ENCODE results near the gene ASH1L. TPM values are rescaled to one million over a fixed set of nuclear protein-coding genes. Genes with fewer than 3 reads are reported as not detected.

ASH1L gene
- total RNA-seq, 1 donor from 2014 or later, result 44.0 TPM

- Mint-ChIP-seq H3K4me1 (ENCODE audit: low read depth) (peaks cover 49% of the 10 kb centered on the region), H3K9me3 (no peaks in the 10 kb centered on the region), H3K27ac (no peak overlapping the region), H3K4me3 (no peak overlapping the region), H3K36me3 (ENCODE audit: low read depth) (peaks cover 35% of the 10 kb centered on the region), H3K27me3 (ENCODE audit: insufficient read depth) (no peaks in the 10 kb centered on the region)
- intact Hi-C loops (cut with micrococcal nuclease), result no loop called here
- no peak for DNase-seq (ENCODE audit: low spot score)
Observed at GRCh38 chr1:155316922-155317321, 245.7 kb downstream of the ASH1L start.

GRCh38 chr1:155313261-155313660, 249.3 kb downstream of the ASH1L start:
- no peak for DNase-seq (ENCODE audit: low spot score)
- Mint-ChIP-seq H3K4me3 (no peak overlapping the region), H3K27me3 (ENCODE audit: insufficient read depth) (no peaks in the 10 kb centered on the region), H3K9me3 (no peaks in the 10 kb centered on the region), H3K36me3 (ENCODE audit: low read depth) (peaks cover 43% of the 10 kb centered on the region), H3K4me1 (ENCODE audit: low read depth) (peaks cover 41% of the 10 kb centered on the region), H3K27ac (peak overlapping the region; percentile 24)
- intact Hi-C loops (cut with micrococcal nuclease), result no loop called here

GRCh38 chr1:155309423-155310021, 253.1 kb downstream of the ASH1L start:
- Mint-ChIP-seq H3K27ac (peak overlapping the region; percentile 93), H3K36me3 (ENCODE audit: low read depth) (peaks cover 31% of the 10 kb centered on the region), H3K27me3 (ENCODE audit: insufficient read depth) (no peaks in the 10 kb centered on the region), H3K9me3 (no peaks in the 10 kb centered on the region), H3K4me1 (ENCODE audit: low read depth) (peaks cover 38% of the 10 kb centered on the region), H3K4me3 (peak overlapping the region; percentile 92)
- no peak for DNase-seq (ENCODE audit: low spot score)
- intact Hi-C loops (cut with micrococcal nuclease), result loop anchor here (2.0 kb wide), 1 partner anchor 379 kb away; the partner anchor contains the start of genes DAP3 and YY1AP1

GRCh38 chr1:155308493-155309422, 253.8 kb downstream of the ASH1L start, which contains the start of gene FDPS:
FDPS (plus strand) TSS chr1:155308866; CDS start chr1:155309790, 924 bp downstream.
- peaks cover 38% of the 10 kb centered on the region for H3K4me1 Mint-ChIP-seq (ENCODE audit: low read depth)
- no peaks in the 10 kb centered on the region for H3K9me3 Mint-ChIP-seq
- DNase-seq (ENCODE audit: low spot score), result peak; percentile 98
- H3K27me3 Mint-ChIP-seq (ENCODE audit: insufficient read depth), result no peaks in the 10 kb centered on the region
- intact Hi-C loops (cut with micrococcal nuclease), result loop anchor here (1.0 to 2.0 kb wide), 8 partner anchors 15 to 549 kb away; partner anchors contain the start of genes CLK2, DAP3, GON4L and HCN3
- peak within 1 kb of the TSS; percentile 93 for H3K27ac Mint-ChIP-seq
- H3K36me3 Mint-ChIP-seq (ENCODE audit: low read depth), result peaks cover 29% of the 10 kb centered on the region
- peak within 1 kb of the TSS; percentile 92 for H3K4me3 Mint-ChIP-seq

GRCh38 chr1:155307247-155307740, 255.3 kb downstream of the ASH1L start:
- peaks cover 21% of the 10 kb centered on the region for H3K36me3 Mint-ChIP-seq (ENCODE audit: low read depth)
- no peak for DNase-seq (ENCODE audit: low spot score)
- intact Hi-C loops (cut with micrococcal nuclease), result no loop called here
- H3K4me1 Mint-ChIP-seq (ENCODE audit: low read depth), result peaks cover 28% of the 10 kb centered on the region
- no peaks in the 10 kb centered on the region for H3K9me3 Mint-ChIP-seq
- H3K27me3 Mint-ChIP-seq (ENCODE audit: insufficient read depth), result no peaks in the 10 kb centered on the region
- H3K27ac Mint-ChIP-seq, result peak overlapping the region; percentile 37
- H3K4me3 Mint-ChIP-seq, result peak overlapping the region; percentile 37

GRCh38 chr1:155305881-155306391, 256.7 kb downstream of the ASH1L start:
- Mint-ChIP-seq H3K4me1 (ENCODE audit: low read depth) (peaks cover 14% of the 10 kb centered on the region), H3K27ac (peak overlapping the region; percentile 69), H3K9me3 (no peaks in the 10 kb centered on the region), H3K36me3 (ENCODE audit: low read depth) (peaks cover 10% of the 10 kb centered on the region), H3K27me3 (ENCODE audit: insufficient read depth) (no peaks in the 10 kb centered on the region), H3K4me3 (no peak overlapping the region)
- intact Hi-C loops (cut with micrococcal nuclease), result no loop called here
- DNase-seq (ENCODE audit: low spot score), result no peak

- intact Hi-C loops (cut with micrococcal nuclease), result no loop called here
- H3K27me3 Mint-ChIP-seq (ENCODE audit: insufficient read depth), result no peaks in the 10 kb centered on the region
Observed at GRCh38 chr1:155304558-155305063, 258.0 kb downstream of the ASH1L start.

GRCh38 chr1:155301342-155301841, 261.2 kb downstream of the ASH1L start, which contains the start of gene PKLR:
PKLR (minus strand) TSS chr1:155301438; CDS start chr1:155301395, 43 bp downstream.
- no peaks in the 10 kb centered on the region for H3K36me3 Mint-ChIP-seq (ENCODE audit: low read depth)
- no peak for DNase-seq (ENCODE audit: low spot score)
- H3K9me3 Mint-ChIP-seq, result no peaks in the 10 kb centered on the region
- no peak within 1 kb of the TSS for H3K4me3 Mint-ChIP-seq
- intact Hi-C loops (cut with micrococcal nuclease), result no loop called here
- H3K4me1 Mint-ChIP-seq (ENCODE audit: low read depth), result no peaks in the 10 kb centered on the region
- H3K27ac Mint-ChIP-seq, result no peak within 1 kb of the TSS
- peaks cover 2% of the 10 kb centered on the region for H3K27me3 Mint-ChIP-seq (ENCODE audit: insufficient read depth)

More at GRCh38 chr1:155304558-155305063, 258.0 kb downstream of the ASH1L start:
- Mint-ChIP-seq H3K4me3 (no peak overlapping the region), H3K4me1 (ENCODE audit: low read depth) (peaks cover 2% of the 10 kb centered on the region), H3K9me3 (no peaks in the 10 kb centered on the region), H3K36me3 (ENCODE audit: low read depth) (no peaks in the 10 kb centered on the region), H3K27ac (no peak overlapping the region)
- DNase-seq (ENCODE audit: low spot score), result no peak

GRCh38 chr1:155300553-155301329, 261.9 kb downstream of the ASH1L start:
- Mint-ChIP-seq H3K27me3 (ENCODE audit: insufficient read depth) (peaks cover 8% of the 10 kb centered on the region), H3K36me3 (ENCODE audit: low read depth) (no peaks in the 10 kb centered on the region), H3K27ac (no peak overlapping the region), H3K9me3 (no peaks in the 10 kb centered on the region), H3K4me3 (no peak overlapping the region), H3K4me1 (ENCODE audit: low read depth) (no peaks in the 10 kb centered on the region)
- intact Hi-C loops (cut with micrococcal nuclease), result no loop called here
- DNase-seq (ENCODE audit: low spot score), result no peak

GRCh38 chr1:155300024-155300423, 262.6 kb downstream of the ASH1L start:
- no peaks in the 10 kb centered on the region for H3K9me3 Mint-ChIP-seq
- H3K27ac Mint-ChIP-seq, result no peak overlapping the region
- H3K4me1 Mint-ChIP-seq (ENCODE audit: low read depth), result no peaks in the 10 kb centered on the region
- peaks cover 12% of the 10 kb centered on the region for H3K27me3 Mint-ChIP-seq (ENCODE audit: insufficient read depth)
- H3K36me3 Mint-ChIP-seq (ENCODE audit: low read depth), result no peaks in the 10 kb centered on the region
- DNase-seq (ENCODE audit: low spot score), result no peak
- intact Hi-C loops (cut with micrococcal nuclease), result no loop called here
- H3K4me3 Mint-ChIP-seq, result no peak overlapping the region

- no peaks in the 10 kb centered on the region for H3K9me3 Mint-ChIP-seq
- no peak overlapping the region for H3K27ac Mint-ChIP-seq
- intact Hi-C loops (cut with micrococcal nuclease), result no loop called here
- H3K27me3 Mint-ChIP-seq (ENCODE audit: insufficient read depth), result peaks cover 28% of the 10 kb centered on the region
- peaks cover 6% of the 10 kb centered on the region for H3K4me1 Mint-ChIP-seq (ENCODE audit: low read depth)
- H3K4me3 Mint-ChIP-seq, result no peak overlapping the region
- no peak for DNase-seq (ENCODE audit: low spot score)
- no peaks in the 10 kb centered on the region for H3K36me3 Mint-ChIP-seq (ENCODE audit: low read depth)
Observed at GRCh38 chr1:155297384-155297783, 265.2 kb downstream of the ASH1L start.

- intact Hi-C loops (cut with micrococcal nuclease), result no loop called here
- Mint-ChIP-seq H3K9me3 (no peaks in the 10 kb centered on the region), H3K4me3 (no peak overlapping the region), H3K36me3 (ENCODE audit: low read depth) (no peaks in the 10 kb centered on the region), H3K27me3 (ENCODE audit: insufficient read depth) (peaks cover 28% of the 10 kb centered on the region), H3K4me1 (ENCODE audit: low read depth) (peaks cover 6% of the 10 kb centered on the region), H3K27ac (no peak overlapping the region)
- no peak for DNase-seq (ENCODE audit: low spot score)
Observed at GRCh38 chr1:155296661-155297060, 265.9 kb downstream of the ASH1L start.
